Body of pancreas (tissue), 4 donors: Measurements from ENCODE around the gene JMJD7.

ENCODE experiments used
- CTCF ChIP-seq, 7 experiments: fragments of 450-650 bp in 4 of 7; fragments of 200-600 bp in 3 of 7; sonication (generic) in 3 of 7; IDR thresholded peaks; one replicate each; pipeline ENCODE4 v1.5.1; 2016 to 2019; ENCODE audit warnings: antibody characterized with exemption in 7 of 7
- POLR2A ChIP-seq, 3 donors: fragments of 450-650 bp; IDR thresholded peaks; one replicate each; pipeline ENCODE4 v1.6.1; 2016; ENCODE audit warnings: antibody characterized with exemption in 3 of 3, mild to moderate bottlenecking in 2 of 3

GRCh38 chr15:41885841-41886240, 57.9 kb downstream of the JMJD7 start:
- TF ChIP-seq CTCF (IDR thresholded peaks at IDR 0.05) = no peak
- no peak for TF ChIP-seq POLR2A (IDR thresholded peaks at IDR 0.05)
